OCI-LY1 (cell line): ENCODE results near the gene VSX2.

Experiments
- EZH2 ChIP-seq: fragments of 200-600 bp; sonication (generic), shearing (Covaris generic); IDR thresholded peaks from 2 replicates; pipeline ENCODE4 v1.8.0; 2017; ENCODE audit warnings: borderline replicate concordance, mixed run types, mild to moderate bottlenecking, antibody characterized with exemption, low read length, moderate library complexity, mixed read lengths
- TF ChIP-seq, protein P1 (sequence below): fragments of 200-600 bp; sonication (generic), shearing (Covaris generic); IDR thresholded peaks from 2 replicates; pipeline ENCODE4 v1.5.1; 2017; ENCODE audit warnings: mild to moderate bottlenecking, antibody characterized with exemption, low read length, moderate library complexity, mixed read lengths

DNA sequence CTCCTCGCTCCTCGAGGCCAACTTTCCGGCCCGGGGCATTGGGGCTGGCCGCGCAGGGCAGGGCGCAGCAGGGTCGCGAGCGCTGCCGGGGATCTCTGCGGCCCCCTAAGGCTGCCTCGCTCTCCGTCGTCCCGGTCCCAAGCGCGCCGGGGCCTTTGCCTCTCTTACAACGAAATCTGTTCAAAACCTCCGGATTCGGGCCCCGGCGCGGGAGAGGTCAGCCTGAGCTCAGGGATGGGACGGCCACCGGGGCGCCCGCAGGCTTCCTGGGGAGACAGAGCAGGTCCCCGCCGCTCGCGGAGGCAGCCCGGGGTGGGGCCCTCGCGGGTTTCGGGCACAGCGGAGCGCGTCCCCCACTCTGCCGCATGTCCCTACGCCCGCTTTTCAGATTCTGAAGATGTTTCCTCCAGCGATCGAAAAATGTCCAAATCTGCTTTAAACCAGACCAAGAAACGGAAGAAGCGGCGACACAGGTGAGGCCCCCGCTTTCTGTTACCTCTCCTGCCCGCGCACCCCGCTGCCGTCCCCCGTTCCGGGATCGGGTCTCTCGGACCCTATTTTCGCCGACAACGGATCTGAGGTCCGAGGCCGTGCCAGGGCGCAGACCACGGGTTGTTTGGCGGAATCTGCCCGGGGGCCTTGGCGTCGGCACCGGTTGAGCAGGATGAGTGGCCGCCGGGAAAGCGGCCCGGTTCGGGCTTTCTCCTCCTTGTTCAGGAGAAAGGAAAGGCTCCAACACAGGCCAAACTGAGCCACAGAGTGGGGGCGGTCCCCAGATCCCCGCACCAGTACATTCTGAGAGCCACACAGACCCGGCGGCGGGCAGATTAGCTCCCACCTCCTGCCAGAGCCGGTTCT lies 1.8 kb downstream of the VSX2 start:
- TF ChIP-seq, protein P1, sequence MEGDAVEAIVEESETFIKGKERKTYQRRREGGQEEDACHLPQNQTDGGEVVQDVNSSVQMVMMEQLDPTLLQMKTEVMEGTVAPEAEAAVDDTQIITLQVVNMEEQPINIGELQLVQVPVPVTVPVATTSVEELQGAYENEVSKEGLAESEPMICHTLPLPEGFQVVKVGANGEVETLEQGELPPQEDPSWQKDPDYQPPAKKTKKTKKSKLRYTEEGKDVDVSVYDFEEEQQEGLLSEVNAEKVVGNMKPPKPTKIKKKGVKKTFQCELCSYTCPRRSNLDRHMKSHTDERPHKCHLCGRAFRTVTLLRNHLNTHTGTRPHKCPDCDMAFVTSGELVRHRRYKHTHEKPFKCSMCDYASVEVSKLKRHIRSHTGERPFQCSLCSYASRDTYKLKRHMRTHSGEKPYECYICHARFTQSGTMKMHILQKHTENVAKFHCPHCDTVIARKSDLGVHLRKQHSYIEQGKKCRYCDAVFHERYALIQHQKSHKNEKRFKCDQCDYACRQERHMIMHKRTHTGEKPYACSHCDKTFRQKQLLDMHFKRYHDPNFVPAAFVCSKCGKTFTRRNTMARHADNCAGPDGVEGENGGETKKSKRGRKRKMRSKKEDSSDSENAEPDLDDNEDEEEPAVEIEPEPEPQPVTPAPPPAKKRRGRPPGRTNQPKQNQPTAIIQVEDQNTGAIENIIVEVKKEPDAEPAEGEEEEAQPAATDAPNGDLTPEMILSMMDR: no peak
- TF ChIP-seq EZH2: no peak
